IMR-90 (cell line): Measurements from ENCODE around the gene SNAPIN. TPM values are rescaled to one million over a fixed set of nuclear protein-coding genes. Genes with fewer than 3 reads are reported as not detected.

Source experiments
- ATAC-seq: fragments of 200-7000 bp; cut with Tn5 transposase; 2 replicates; pipeline ENCODE4 v1.9.1; 2020; ENCODE audit warnings: low read depth, mild to moderate bottlenecking, moderate library complexity
- BruUV-seq: library from RNA; stranded (reverse); fragments of 400-500 nt; replicated peaks from 2 replicates; lab custom pipeline; 2021; lab: Mats Ljungman, UMichigan
- CTCF ChIA-PET: fragments of 300-600 bp; formaldehyde crosslinking; extraction: SDS; loops from one replicate; lab custom pipeline; 2021; ENCODE audit warnings: antibody characterized with exemption; lab: Yijun Ruan, JAX
- POLR2A ChIA-PET: fragments of 300-600 bp; sonication (Branson Sonifier 250); formaldehyde crosslinking; loops from one replicate; lab custom pipeline; 2022; ENCODE audit warnings: antibody characterized with exemption; ENCODE audit not compliant: unreplicated experiment; lab: Charles Lee
- DNase-seq: peaks from one replicate; pipeline ENCODE4 v3.0.0; 2013
- H2AFZ ChIP-seq: replicated peaks from 2 replicates; pipeline ENCODE3; 2013; ENCODE audit warnings: low read length, mild to moderate bottlenecking; ENCODE audit not compliant: poor library complexity
- H2AK5ac ChIP-seq: 2 replicates; pipeline ENCODE4 v1.6.1; 2013; ENCODE audit warnings: low read depth, low read length, inconsistent platforms
- H2AK9ac ChIP-seq: replicated peaks from 2 replicates; pipeline ENCODE3; 2013; ENCODE audit warnings: mild to moderate bottlenecking, low read depth, low read length, moderate library complexity; ENCODE audit not compliant: poor library complexity
- H2BK120ac ChIP-seq: 2 replicates; pipeline ENCODE4 v1.6.1; 2013; ENCODE audit warnings: low read depth, low read length, inconsistent platforms
- H2BK15ac ChIP-seq: 3 replicates; pipeline ENCODE4 v1.6.1; 2013; ENCODE audit warnings: low read depth, low read length, inconsistent platforms
- H2BK20ac ChIP-seq: 2 replicates; pipeline ENCODE4 v1.6.1; 2013; ENCODE audit warnings: low read depth, mild to moderate bottlenecking, inconsistent platforms, low read length, moderate library complexity
- H2BK5ac ChIP-seq: 2 replicates; pipeline ENCODE4 v1.6.1; 2013; ENCODE audit warnings: mild to moderate bottlenecking, low read depth, low read length, inconsistent platforms; ENCODE audit not compliant: poor library complexity, severe bottlenecking
- H3K14ac ChIP-seq: replicated peaks from 2 replicates; pipeline ENCODE4 v1.6.1; 2013; ENCODE audit warnings: low read depth, low read length, inconsistent platforms
- H3K18ac ChIP-seq: 2 replicates; pipeline ENCODE4 v1.6.1; 2013; ENCODE audit warnings: low read depth, low read length, control low read depth
- H3K23ac ChIP-seq: 2 replicates; pipeline ENCODE4 v1.6.1; 2013; ENCODE audit warnings: low read depth, low read length, inconsistent platforms
- H3K27ac ChIP-seq: 2 replicates; pipeline ENCODE4 v1.5.1; 2013; ENCODE audit warnings: mild to moderate bottlenecking, control low read depth, low read length; ENCODE audit not compliant: insufficient read depth
- H3K27me3 ChIP-seq: 2 replicates; pipeline ENCODE4 v1.6.1; 2013; ENCODE audit warnings: low read length; ENCODE audit not compliant: control insufficient read depth, insufficient read depth
- H3K36me3 ChIP-seq: 2 replicates; pipeline ENCODE4 v1.6.1; 2013; ENCODE audit warnings: low read length, mixed read lengths; ENCODE audit not compliant: control insufficient read depth, insufficient read depth
- H3K4ac ChIP-seq: 2 replicates; pipeline ENCODE4 v1.6.1; 2013; ENCODE audit warnings: low read depth, low read length, inconsistent platforms
- H3K4me1 ChIP-seq: 2 replicates; pipeline ENCODE4 v1.6.1; 2013; ENCODE audit warnings: low read length, mixed read lengths; ENCODE audit not compliant: control insufficient read depth, insufficient read depth
- H3K4me2 ChIP-seq: 2 replicates; pipeline ENCODE4 v1.6.1; 2013; ENCODE audit warnings: low read depth, mild to moderate bottlenecking, control low read depth, low read length, moderate library complexity
- H3K4me3 ChIP-seq: 2 replicates; pipeline ENCODE4 v1.5.1; 2013; ENCODE audit warnings: low read depth, mild to moderate bottlenecking, control low read depth, low read length, moderate library complexity; ENCODE audit not compliant: insufficient read depth
- H3K56ac ChIP-seq: 2 replicates; pipeline ENCODE4 v1.6.1; 2013; ENCODE audit warnings: low read length, inconsistent platforms; ENCODE audit not compliant: insufficient read depth; ENCODE audit errors: extremely low read depth
- H3K79me1 ChIP-seq, 2 experiments: 2 replicates each; pipeline ENCODE4 v1.6.1; 2013; ENCODE audit warnings: low read length in 2 of 2, inconsistent platforms in 1 of 2, low read depth in 1 of 2
- H3K9ac ChIP-seq: 2 replicates; pipeline ENCODE4 v1.6.1; 2013; ENCODE audit warnings: low read depth, low read length, control low read depth
- H3K9me1 ChIP-seq: 2 replicates; pipeline ENCODE4 v1.6.1; 2013; ENCODE audit warnings: low read length, inconsistent platforms; ENCODE audit not compliant: insufficient read depth
- H3K9me3 ChIP-seq: 2 replicates; pipeline ENCODE4 v1.6.1; 2013; ENCODE audit warnings: low read length; ENCODE audit not compliant: control insufficient read depth, insufficient read depth
- H4K20me1 ChIP-seq: 2 replicates; pipeline ENCODE4 v1.6.1; 2013; ENCODE audit warnings: low read length, inconsistent platforms; ENCODE audit not compliant: insufficient read depth
- H4K5ac ChIP-seq: 2 replicates; pipeline ENCODE4 v1.6.1; 2013; ENCODE audit warnings: mild to moderate bottlenecking, low read depth, low read length, control low read depth
- H4K8ac ChIP-seq, 2 experiments: 2 replicates each; pipeline ENCODE4 v1.6.1; 2013; ENCODE audit warnings: low read depth in 2 of 2, low read length in 2 of 2, control low read depth in 1 of 2, inconsistent platforms in 1 of 2
- H4K91ac ChIP-seq: 2 replicates; pipeline ENCODE4 v1.6.1; 2013; ENCODE audit warnings: low read depth, low read length, inconsistent platforms; ENCODE audit not compliant: insufficient read depth
- CHD1 ChIP-seq: IDR thresholded peaks from 2 replicates; pipeline ENCODE4 v1.6.1; 2012; ENCODE audit warnings: low read depth, low read length, improper control_type of control experiment
- CTCF ChIP-seq: conservative IDR thresholded peaks from 2 replicates; pipeline ENCODE4 v1.5.1; 2012; ENCODE audit warnings: mild to moderate bottlenecking, low read depth, low read length, improper control_type of control experiment
- RAD21 ChIP-seq: IDR thresholded peaks from 2 replicates; pipeline ENCODE4 v1.6.1; 2012; ENCODE audit warnings: low read length, improper control_type of control experiment
- SMC3 ChIP-seq: fragments of 150-350 bp; IDR thresholded peaks from 2 replicates; pipeline ENCODE4 v1.6.1; 2016; ENCODE audit warnings: low read depth, mild to moderate bottlenecking, antibody characterized with exemption, low read length, moderate library complexity
- WGBS, 2 experiments: methylation state at CpG; one replicate each; pipeline versions ENCODE4 v1.1.5 to v1.1.7; 2013; ENCODE audit warnings: missing lambda C conversion rate in 2 of 2; ENCODE audit not compliant: insufficient read length in 1 of 2; ENCODE audit errors: extremely low coverage in 2 of 2; 5-methylcytosine and 5-hydroxymethylcytosine counted together
- dilution Hi-C: fragments of 300-500 bp; cut with HindIII; formaldehyde crosslinking; loops from one replicate; pipeline ENCODE4 v1.14.3; 2018; ENCODE audit warnings: low sequenced_read_pairs; ENCODE audit not compliant: unreplicated experiment
- in situ Hi-C: fragments of 300-500 bp; cut with MboI; formaldehyde crosslinking; loops from 3 replicates; pipeline ENCODE4 v1.14.3; 2019; ENCODE audit warnings: low sequenced_read_pairs, inconsistent platforms, mixed read lengths
- intact Hi-C: fragments of 100-400 bp; cut with micrococcal nuclease; formaldehyde crosslinking; loops from 2 replicates; pipeline ENCODE4 v1.10.0; 2022
- polyA plus RNA-seq, 3 experiments: library from polyadenylated mRNA; depleted of rRNA; stranded (reverse); fragments of >200 nt; gene quantifications; 2 replicates each; pipeline ENCODE4 v1.2.3, GENCODE V29; 2012; ENCODE audit warnings: low replicate concordance in 1 of 3
- total RNA-seq: library from RNA; depleted of rRNA; stranded (reverse); fragments of >200 nt; gene quantifications from 2 replicates; pipeline ENCODE4 v1.2.3, GENCODE V29; 2012

Gene SNAPIN
- total and polyA plus RNA-seq, 2 of the 4 experiments (the other 2 are of a cell fraction): 37.4 to 40.9 TPM

GRCh38 chr1:153617663-153618062, 40.8 kb upstream of the SNAPIN start:
- Histone ChIP-seq H3K4me3 (no peak overlapping the region), H3K9me1 (no peaks in the 10 kb centered on the region), H3K4me1 (peaks cover 8% of the 10 kb centered on the region; the same call in 1 of the 2 replicates), H2BK120ac (0 out of 2 replicates have a peak overlapping the region, but pooled peaks have one; percentile 11), H3K4ac (peak overlapping the region; percentile 40; the same call in 1 of the 2 replicates), H3K9me3 (no peaks in the 10 kb centered on the region), H4K20me1 (no peaks in the 10 kb centered on the region), H3K27me3 (no peaks in the 10 kb centered on the region), H2BK5ac (no peak overlapping the region), H3K18ac (no peak overlapping the region), H2AK9ac (peak overlapping the region; percentile 88), H3K36me3 (peaks cover 20% of the 10 kb centered on the region), H3K14ac (0 out of 2 replicates have a peak overlapping the region, but pooled peaks have one; percentile 46), H3K27ac (no peak overlapping the region), H3K23ac (no peak overlapping the region), H2AK5ac (peak overlapping the region; percentile 29; the same call in 1 of the 2 replicates), H2BK20ac (no peak overlapping the region), H3K56ac (no peak overlapping the region), H3K4me2 (no peak overlapping the region), H3K9ac (no peak overlapping the region), H4K5ac (no peak overlapping the region), H2BK15ac (no peak overlapping the region), H4K91ac (peak overlapping the region; percentile 57; the same call in 1 of the 2 replicates), H3K79me1 (peaks cover 6 to 13% of the 10 kb centered on the region in 2 experiments), H4K8ac (peak overlapping the region in 1 of 2 experiments; percentile 31; a peak in 1 of 4 replicates), H2AFZ (peak overlapping the region; percentile 54)
- intact Hi-C loops: loop anchor here (1.0 kb wide), 1 partner anchor 45 kb away; no protein-coding TSS in a partner anchor
- in situ Hi-C loops: no loop called here
- ChIA-PET POLR2A (interaction anchor here (0.8 kb wide), 1 partner anchor 111 kb away, joined by 3 read pairs; no protein-coding TSS in a partner anchor), CTCF (interaction anchor here (2.3 to 2.5 kb wide), 2 partner anchors 16 to 45 kb away, joined by 6 to 15 read pairs; partner anchors contain the start of gene CHTOP)
- DNase-seq: no peak
- ATAC-seq: peak; percentile 48
- TF ChIP-seq SMC3 (peak; percentile 71), RAD21 (peak; percentile 55), CTCF (peak; percentile 60), CHD1 (no peak)
- BruUV-seq: no TSS peak
- no CpG with 5 or more reads among the region's 6 CpGs for WGBS, 2 experiments
- dilution Hi-C loops: no loop called here
